Upper lobe of left lung (tissue), 6 donors: Measurements from ENCODE around the gene PHACTR1. TPM values are rescaled to one million over a fixed set of nuclear protein-coding genes. Genes with fewer than 3 reads are reported as not detected.

ENCODE experiments used
- ATAC-seq, 2 donors: fragments of 200-7000 bp; cut with Tn5 transposase; one replicate each; pipeline ENCODE4 v1.9.1; 2022; ENCODE audit warnings: mild to moderate bottlenecking in 2 of 2, moderate library complexity in 2 of 2; ENCODE audit not compliant: low FRiP score in 2 of 2
- DNase-seq, 2 donors: peaks; one replicate each; pipeline ENCODE4 v3.0.0-alpha.2; 2019 to 2020
- H3K27ac ChIP-seq, 4 donors: fragments of 200-600 bp; sonication (generic); one replicate each; pipeline ENCODE4 v1.5.1; 2016 to 2019
- H3K27me3 ChIP-seq, 4 donors: fragments of 200-600 bp; sonication (generic); one replicate each; pipeline ENCODE4 v1.5.1; 2017 to 2019
- H3K36me3 ChIP-seq, 4 donors: fragments of 200-600 bp; sonication (generic); one replicate each; pipeline ENCODE4 v1.5.1; 2016 to 2019
- H3K4me1 ChIP-seq, 4 donors: fragments of 200-600 bp; sonication (generic); one replicate each; pipeline ENCODE4 v1.5.1; 2018 to 2019
- H3K4me3 ChIP-seq, 4 donors: fragments of 200-600 bp; sonication (generic); one replicate each; pipeline ENCODE4 v1.5.1; 2017 to 2019; ENCODE audit warnings: mild to moderate bottlenecking in 2 of 4, moderate library complexity in 1 of 4
- H3K9me3 ChIP-seq, 4 donors: fragments of 200-600 bp; sonication (generic); one replicate each; pipeline ENCODE4 v1.5.1; 2018 to 2019
- EP300 ChIP-seq, 4 donors: sonication (generic); formaldehyde crosslinking; IDR thresholded peaks; one replicate each; pipeline ENCODE4 v1.5.1; 2017; ENCODE audit warnings: antibody characterized with exemption in 4 of 4, control low read depth in 2 of 4
- POLR2A ChIP-seq, 4 donors: fragments of 450-650 bp; IDR thresholded peaks; one replicate each; pipeline ENCODE4 v1.5.1; 2016 to 2017; ENCODE audit warnings: antibody characterized with exemption in 4 of 4, mild to moderate bottlenecking in 2 of 4
- POLR2AphosphoS5 ChIP-seq, 2 donors: sonication (generic); formaldehyde crosslinking; IDR thresholded peaks; one replicate each; pipeline ENCODE4 v1.5.1; 2017; ENCODE audit warnings: antibody characterized with exemption in 2 of 2
- WGBS, 2 donors: methylation state at CpG; one replicate each; pipeline ENCODE4 v1.1.5; 2017 to 2018; 5-methylcytosine and 5-hydroxymethylcytosine counted together
- total RNA-seq, 6 donors: library from RNA; depleted of rRNA in 4 of 6; stranded (reverse); fragments of >200 nt in 4 of 6; gene quantifications; one replicate each; pipeline versions ENCODE4 v1.1.0 to v1.2.1, GENCODE V29; 2016 to 2021
- TF ChIP-seq, protein P1 (sequence below), 6 experiments: fragments of 450-650 bp in 4 of 6; fragments of 200-600 bp in 2 of 6; sonication (generic) in 2 of 6; IDR thresholded peaks; one replicate each; pipeline ENCODE4 v1.5.1; 2016 to 2019; ENCODE audit warnings: antibody characterized with exemption in 6 of 6
- donor health status: DM: no; HTN: no; CAD: no; lungs with moderate emphysema.
- donor health status: DM: no; HTN: yes; CAD: no; lungs with severe emphysema.

The PHACTR1 gene
- total RNA-seq, 6 donors from 2014 or later, result 63.2 to 121 (median 90.9) TPM

- H3K36me3 ChIP-seq, result peaks cover 19 to 54% (median 35%) of the 10 kb centered on the region in 4 donors
- WGBS, 2 donors, result 70 to 83% methylated on average over 2 of the region's 2 CpGs
- H3K4me3 ChIP-seq, result no peak overlapping the region
- TF ChIP-seq POLR2AphosphoS5 (IDR thresholded peaks at IDR 0.05), result no peak
- TF ChIP-seq EP300 (IDR thresholded peaks at IDR 0.05), result no peak
- TF ChIP-seq, protein P1, sequence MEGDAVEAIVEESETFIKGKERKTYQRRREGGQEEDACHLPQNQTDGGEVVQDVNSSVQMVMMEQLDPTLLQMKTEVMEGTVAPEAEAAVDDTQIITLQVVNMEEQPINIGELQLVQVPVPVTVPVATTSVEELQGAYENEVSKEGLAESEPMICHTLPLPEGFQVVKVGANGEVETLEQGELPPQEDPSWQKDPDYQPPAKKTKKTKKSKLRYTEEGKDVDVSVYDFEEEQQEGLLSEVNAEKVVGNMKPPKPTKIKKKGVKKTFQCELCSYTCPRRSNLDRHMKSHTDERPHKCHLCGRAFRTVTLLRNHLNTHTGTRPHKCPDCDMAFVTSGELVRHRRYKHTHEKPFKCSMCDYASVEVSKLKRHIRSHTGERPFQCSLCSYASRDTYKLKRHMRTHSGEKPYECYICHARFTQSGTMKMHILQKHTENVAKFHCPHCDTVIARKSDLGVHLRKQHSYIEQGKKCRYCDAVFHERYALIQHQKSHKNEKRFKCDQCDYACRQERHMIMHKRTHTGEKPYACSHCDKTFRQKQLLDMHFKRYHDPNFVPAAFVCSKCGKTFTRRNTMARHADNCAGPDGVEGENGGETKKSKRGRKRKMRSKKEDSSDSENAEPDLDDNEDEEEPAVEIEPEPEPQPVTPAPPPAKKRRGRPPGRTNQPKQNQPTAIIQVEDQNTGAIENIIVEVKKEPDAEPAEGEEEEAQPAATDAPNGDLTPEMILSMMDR (IDR thresholded peaks at IDR 0.05), result no peak
- no peak for TF ChIP-seq POLR2A (IDR thresholded peaks at IDR 0.05)
- peaks cover 0 to 5% (median 0%) of the 10 kb centered on the region in 4 donors for H3K4me1 ChIP-seq
- H3K27me3 ChIP-seq, result no peaks in the 10 kb centered on the region
- peak overlapping the region in 1 of 4 donors; percentile 54 for H3K27ac ChIP-seq
- ATAC-seq (no peak), DNase-seq (no peak)
- peaks cover 0 to 6% (median 0%) of the 10 kb centered on the region in 4 donors for H3K9me3 ChIP-seq
These were observed 569.1 kb downstream of the PHACTR1 start for GRCh38 chr6:13285705-13286104.

DNA sequence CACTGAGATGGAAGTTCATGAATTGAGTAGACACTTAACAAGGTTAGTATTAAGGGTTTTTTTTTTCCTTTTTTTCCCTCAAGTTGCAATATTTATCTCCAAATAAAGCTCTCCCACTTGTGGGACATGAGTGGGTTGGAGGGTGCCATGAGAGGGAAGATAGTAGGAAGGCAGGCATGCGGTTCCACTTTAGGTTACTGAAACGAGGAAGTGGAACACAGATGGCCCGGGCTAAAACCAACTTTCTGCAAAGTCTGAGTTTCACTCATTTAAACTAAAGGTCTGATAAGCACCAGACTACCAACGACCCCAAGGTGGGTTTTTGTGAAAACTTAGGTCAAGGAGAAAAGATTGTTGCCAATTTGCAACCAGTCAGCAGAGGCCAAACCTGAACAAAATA, 569.6 kb downstream of the PHACTR1 start:
- Histone ChIP-seq H3K27me3 (no peaks in the 10 kb centered on the region), H3K9me3 (peaks cover 0 to 6% (median 0%) of the 10 kb centered on the region in 4 donors), H3K4me3 (no peak overlapping the region), H3K27ac (peak overlapping the region in 1 of 4 donors; percentile 54), H3K36me3 (peaks cover 19 to 50% (median 32%) of the 10 kb centered on the region in 4 donors), H3K4me1 (peaks cover 0 to 5% (median 0%) of the 10 kb centered on the region in 4 donors)
- ATAC-seq, result peak in 1 of 2 donors; percentile 51
- TF ChIP-seq, protein P1 (IDR thresholded peaks at IDR 0.05), result no peak
- peak in 1 of 2 donors; percentile 55 for DNase-seq
- 57 to 82% methylated on average over 4 of the region's 4 CpGs for WGBS, 2 donors

- Histone ChIP-seq H3K4me3 (no peak overlapping the region), H3K4me1 (peaks cover 0 to 5% (median 0%) of the 10 kb centered on the region in 4 donors), H3K36me3 (peaks cover 19 to 52% (median 35%) of the 10 kb centered on the region in 4 donors), H3K9me3 (peaks cover 0 to 6% (median 0%) of the 10 kb centered on the region in 4 donors), H3K27ac (peak overlapping the region in 1 of 4 donors; percentile 14), H3K27me3 (no peaks in the 10 kb centered on the region)
- 92 to 97% methylated on average over 7 of the region's 7 CpGs for WGBS, 2 donors
- no peak for ATAC-seq
- no peak for DNase-seq
- TF ChIP-seq EP300 (IDR thresholded peaks at IDR 0.05) (no peak), POLR2AphosphoS5 (IDR thresholded peaks at IDR 0.05) (no peak), POLR2A (IDR thresholded peaks at IDR 0.05) (no peak)
- TF ChIP-seq, protein P1 (IDR thresholded peaks at IDR 0.05), result no peak
These were observed 570.5 kb downstream of the PHACTR1 start for GRCh38 chr6:13287104-13287503.

DNA sequence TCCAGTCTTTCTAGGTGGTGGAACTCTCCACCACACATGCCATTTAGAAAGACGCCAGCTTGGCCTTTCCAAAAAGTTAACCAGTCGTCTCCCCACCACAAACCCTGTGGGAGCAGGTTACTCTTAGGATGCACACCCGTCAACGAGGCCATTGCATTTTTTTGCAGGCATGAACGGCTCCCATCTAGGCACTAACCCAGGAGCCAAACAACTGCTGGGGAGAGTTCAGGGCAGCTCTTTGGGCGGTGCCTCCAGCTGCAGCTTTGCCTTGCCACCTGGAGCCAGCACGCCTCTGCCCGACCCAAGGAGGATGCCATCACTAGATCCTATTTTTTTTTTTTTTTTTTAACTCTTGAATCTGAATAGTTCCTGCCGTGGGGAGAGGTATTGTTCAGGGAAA, 571.9 kb downstream of the PHACTR1 start:
- DNase-seq (no peak), ATAC-seq (no peak)
- no peak for TF ChIP-seq POLR2AphosphoS5 (IDR thresholded peaks at IDR 0.05)
- TF ChIP-seq, protein P1 (IDR thresholded peaks at IDR 0.05), result no peak
- no peak for TF ChIP-seq EP300 (IDR thresholded peaks at IDR 0.05)
- no peak for TF ChIP-seq POLR2A (IDR thresholded peaks at IDR 0.05)
- Histone ChIP-seq H3K4me1 (peaks cover 0 to 5% (median 0%) of the 10 kb centered on the region in 4 donors), H3K9me3 (peaks cover 0 to 6% (median 0%) of the 10 kb centered on the region in 4 donors), H3K27ac (no peak overlapping the region), H3K36me3 (peaks cover 16 to 52% (median 35%) of the 10 kb centered on the region in 4 donors), H3K27me3 (no peaks in the 10 kb centered on the region), H3K4me3 (no peak overlapping the region)
- WGBS, 2 donors, result 85 to 98% methylated on average over 9 of the region's 9 CpGs

GRCh38 chr6:13288969-13289391, 572.4 kb downstream of the PHACTR1 start:
- Histone ChIP-seq H3K9me3 (peaks cover 0 to 6% (median 0%) of the 10 kb centered on the region in 4 donors), H3K4me3 (no peak overlapping the region), H3K27ac (no peak overlapping the region), H3K27me3 (no peaks in the 10 kb centered on the region), H3K4me1 (peaks cover 0 to 5% (median 0%) of the 10 kb centered on the region in 4 donors), H3K36me3 (peaks cover 11 to 50% (median 35%) of the 10 kb centered on the region in 4 donors)
- ATAC-seq (no peak), DNase-seq (no peak)
- TF ChIP-seq, protein P1 (IDR thresholded peaks at IDR 0.05), result no peak
- TF ChIP-seq EP300 (IDR thresholded peaks at IDR 0.05), result no peak
- no peak for TF ChIP-seq POLR2AphosphoS5 (IDR thresholded peaks at IDR 0.05)
- TF ChIP-seq POLR2A (IDR thresholded peaks at IDR 0.05), result no peak
- WGBS, 2 donors, result 86 to 95% methylated on average over 13 of the region's 13 CpGs
